ENCODE data around the gene BNC2.

BNC2 gene

GRCh38 chr9:16869131-16869881 is 1.2 kb downstream of the BNC2 start:
- no peak for DNase-seq (ENCODE audit: low read depth, low spot score)

- DNase-seq (ENCODE audit: low read depth, low spot score), result no peak
Observed at GRCh38 chr9:16868701-16869100, 1.8 kb downstream of the BNC2 start.

- no peak for DNase-seq (ENCODE audit: low read depth, low spot score)
Observed at GRCh38 chr9:16867576-16868311, 2.7 kb downstream of the BNC2 start.

DNA sequence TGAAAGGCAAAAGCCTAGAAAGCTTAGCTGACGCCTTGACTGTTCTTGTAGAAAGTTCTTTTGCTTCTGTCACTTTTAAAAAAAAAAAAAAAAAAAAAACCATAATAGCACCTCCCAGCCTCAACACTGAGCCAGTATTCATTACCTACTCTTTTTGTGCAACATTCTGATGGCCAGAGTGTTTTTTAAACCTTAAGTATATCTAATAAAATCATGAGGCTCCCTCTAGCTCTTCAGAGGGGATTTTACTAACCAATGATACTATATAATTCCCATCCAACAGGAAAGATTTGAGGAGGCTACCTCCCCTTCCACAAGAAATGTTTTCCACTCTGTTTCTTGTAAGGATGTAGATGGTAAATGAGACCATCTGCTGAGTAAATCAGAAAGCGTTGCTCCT is 3.9 kb downstream of the BNC2 start:
- no peak for DNase-seq (ENCODE audit: low read depth, low spot score)

DNA sequence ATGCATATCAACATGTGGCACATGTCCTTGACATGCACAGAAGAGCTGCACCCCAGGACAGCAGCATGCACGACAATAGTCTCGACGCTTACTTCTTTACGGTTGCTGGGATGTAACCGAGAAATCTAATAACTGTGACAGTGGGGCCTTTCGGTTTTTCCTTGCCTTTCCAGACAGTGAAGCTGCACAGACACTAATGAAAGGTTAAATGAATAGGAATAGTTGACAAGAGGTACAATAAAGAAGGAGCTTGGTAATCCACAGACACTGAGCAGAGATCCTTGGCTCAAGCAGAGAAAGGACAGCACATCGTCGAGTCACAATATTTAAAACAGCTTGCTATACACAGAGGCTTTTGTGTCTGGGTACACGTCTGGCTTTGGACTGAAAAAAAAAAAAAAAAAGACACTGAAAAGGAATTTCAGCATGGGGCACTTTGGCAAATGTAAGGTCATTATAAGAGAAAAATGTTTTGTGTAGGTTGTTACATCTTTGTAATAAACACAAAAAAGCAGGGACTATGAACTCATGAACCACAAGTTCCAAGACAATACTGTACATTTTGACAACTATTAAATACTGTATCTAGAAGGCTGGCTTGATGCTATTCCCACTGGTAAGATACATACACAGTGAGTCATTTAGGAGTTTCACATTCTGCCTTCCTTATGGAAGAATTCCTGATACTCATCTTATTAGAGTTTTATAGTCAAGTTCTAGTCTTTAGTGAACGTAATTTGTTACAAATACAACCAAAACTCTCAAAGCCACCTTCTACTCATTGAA is 5.6 kb downstream of the BNC2 start:
- DNase-seq (ENCODE audit: low read depth, low spot score), result no peak

- no peak for DNase-seq (ENCODE audit: low read depth, low spot score)
Observed at GRCh38 chr9:16848179-16848578, 22.3 kb downstream of the BNC2 start.

DNA sequence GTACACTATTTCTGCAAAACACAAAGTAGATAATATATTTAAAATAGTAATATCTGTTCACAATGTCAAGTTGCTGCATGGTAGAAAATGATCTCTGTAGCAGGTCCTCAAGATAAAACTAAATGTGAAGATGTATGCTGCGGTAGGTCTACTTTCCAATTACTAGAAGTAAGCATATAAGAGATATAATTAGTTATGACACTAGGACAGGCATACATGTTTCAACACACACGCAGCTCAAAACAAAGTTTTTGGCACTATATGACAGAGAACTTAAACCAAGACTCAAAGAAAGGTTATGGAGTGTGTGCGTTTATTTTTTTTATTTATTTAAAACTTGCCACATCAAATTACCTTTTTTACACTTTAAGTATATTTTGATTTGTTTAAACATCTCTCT is 23.5 kb downstream of the BNC2 start:
- DNase-seq (ENCODE audit: low read depth, low spot score), result no peak

GRCh38 chr9:16846367-16846766 is 24.1 kb downstream of the BNC2 start:
- no peak for DNase-seq (ENCODE audit: low read depth, low spot score)

- no peak for DNase-seq (ENCODE audit: low read depth, low spot score)
Observed at GRCh38 chr9:16834817-16835216, 35.7 kb downstream of the BNC2 start.

DNA sequence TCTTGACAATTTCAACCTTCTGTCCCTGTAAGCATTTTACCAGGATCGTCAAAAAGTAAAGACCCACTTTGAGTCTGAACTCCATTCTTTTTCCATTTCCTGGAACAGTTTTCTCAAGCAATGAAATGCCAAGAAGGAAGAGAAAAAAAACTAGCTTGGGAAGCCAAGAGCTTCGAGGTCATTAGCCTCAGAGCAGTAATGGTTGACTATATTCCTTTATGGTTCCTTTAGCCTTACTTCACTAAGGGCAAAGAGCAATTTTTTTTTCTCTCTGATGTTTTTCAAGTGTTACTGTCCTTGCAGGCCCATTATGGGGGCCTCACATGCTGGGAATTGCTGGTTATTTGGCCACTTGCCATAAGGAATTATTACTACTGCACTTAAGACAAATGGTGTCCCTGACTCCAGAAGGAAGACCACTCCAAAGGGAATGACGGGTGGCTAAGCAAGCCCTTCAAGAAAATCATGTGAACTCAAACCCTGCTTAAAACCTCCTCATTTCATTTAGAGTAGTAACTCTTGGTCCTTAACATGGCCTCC is 37.1 kb downstream of the BNC2 start:
- DNase-seq (ENCODE audit: low read depth, low spot score), result no peak

DNA sequence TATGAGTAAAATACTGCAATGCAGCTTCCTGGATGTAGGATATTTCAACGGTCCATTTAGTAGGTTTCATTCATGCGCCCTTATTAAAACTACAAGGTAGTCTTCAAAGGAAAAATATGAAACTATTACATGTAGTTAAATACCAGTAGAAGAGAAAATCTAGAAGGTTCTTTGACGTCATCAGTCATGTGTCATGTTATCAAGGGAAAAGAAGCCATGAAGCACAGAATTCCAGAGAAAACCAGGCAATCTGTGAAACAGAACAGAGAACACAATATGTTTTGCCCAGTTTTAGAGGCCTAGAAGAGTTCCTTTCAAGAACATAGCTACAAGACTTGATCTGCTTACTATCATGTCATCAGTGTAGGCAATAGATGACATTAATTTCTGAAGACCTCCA is 38.4 kb downstream of the BNC2 start:
- DNase-seq (ENCODE audit: low read depth, low spot score), result no peak

DNA sequence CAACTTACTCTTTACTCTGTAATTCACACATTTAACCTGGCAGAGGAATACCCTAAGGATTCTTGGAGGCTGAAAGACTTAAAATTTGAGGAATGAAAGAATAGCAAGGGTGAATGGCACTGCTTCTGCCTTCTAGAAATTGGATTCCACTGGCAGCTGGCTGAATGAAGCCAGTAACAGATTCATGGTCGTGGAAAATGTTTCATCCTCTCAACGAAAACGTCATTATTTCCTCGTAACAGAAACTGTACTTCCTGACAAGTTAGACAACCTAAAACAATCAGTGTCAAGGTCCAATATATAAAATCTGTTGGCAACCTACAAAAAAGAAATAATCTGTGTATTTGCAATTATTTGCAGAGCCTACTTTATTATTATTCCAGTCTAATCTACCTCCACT is 39.7 kb downstream of the BNC2 start:
- no peak for DNase-seq (ENCODE audit: low read depth, low spot score)

GRCh38 chr9:16828340-16829281 is 41.9 kb downstream of the BNC2 start:
- DNase-seq (ENCODE audit: low read depth, low spot score), result no peak

DNA sequence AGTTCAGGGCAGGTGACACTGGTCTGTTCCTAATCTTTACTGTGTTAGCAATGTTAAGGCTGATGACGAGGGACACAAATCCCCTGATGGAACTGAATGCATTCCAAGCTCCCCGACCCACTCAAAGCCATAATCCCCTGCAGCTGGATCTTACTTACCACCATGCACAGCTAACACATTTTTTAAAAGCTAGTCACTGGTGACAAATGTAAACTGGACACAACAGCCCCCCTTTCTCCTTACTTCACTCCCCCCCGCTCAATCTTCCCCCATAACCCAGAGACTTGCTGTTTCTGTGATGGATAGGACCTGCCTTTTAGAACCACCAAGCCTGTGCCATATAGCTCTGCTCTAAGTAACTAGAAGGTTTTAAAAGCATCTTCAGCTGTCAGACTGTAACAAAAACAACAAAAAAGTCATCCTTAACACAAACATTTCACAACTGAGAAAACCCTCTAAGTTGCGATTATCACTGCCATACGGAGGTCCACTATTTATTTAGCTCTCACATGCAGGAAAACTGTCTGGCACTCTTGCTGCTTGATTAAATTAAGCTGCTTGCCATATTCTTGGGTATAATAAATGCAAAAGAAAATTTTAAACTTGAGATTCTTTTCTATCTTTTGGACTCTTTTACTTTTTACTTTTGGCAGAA is 44.4 kb downstream of the BNC2 start:
- no peak for DNase-seq (ENCODE audit: low read depth, low spot score)

DNA sequence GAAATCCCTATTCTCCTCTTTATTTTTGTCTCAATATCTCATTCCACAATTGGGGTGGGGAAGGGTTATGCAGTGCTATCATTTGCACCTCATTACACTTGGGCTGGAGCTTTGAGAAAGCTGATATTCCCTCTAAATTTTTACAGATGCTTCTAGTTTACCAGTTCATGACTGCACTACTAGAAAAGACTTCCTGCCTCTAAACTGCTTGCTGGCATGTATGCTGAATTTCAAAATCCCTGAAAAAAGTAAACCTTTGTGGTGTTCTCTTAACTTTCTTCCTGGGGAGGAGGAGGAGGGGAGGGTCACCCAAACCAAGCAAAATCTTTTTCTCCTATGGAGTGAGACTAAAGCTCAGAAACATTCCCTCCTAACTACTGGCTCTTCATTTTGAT is 45.1 kb downstream of the BNC2 start:
- no peak for DNase-seq (ENCODE audit: low read depth, low spot score)

GRCh38 chr9:16824545-16825330 is 45.7 kb downstream of the BNC2 start:
- no peak for DNase-seq (ENCODE audit: low read depth, low spot score)

- no peak for DNase-seq (ENCODE audit: low read depth, low spot score)
Observed at GRCh38 chr9:16823906-16824305, 46.6 kb downstream of the BNC2 start.

DNA sequence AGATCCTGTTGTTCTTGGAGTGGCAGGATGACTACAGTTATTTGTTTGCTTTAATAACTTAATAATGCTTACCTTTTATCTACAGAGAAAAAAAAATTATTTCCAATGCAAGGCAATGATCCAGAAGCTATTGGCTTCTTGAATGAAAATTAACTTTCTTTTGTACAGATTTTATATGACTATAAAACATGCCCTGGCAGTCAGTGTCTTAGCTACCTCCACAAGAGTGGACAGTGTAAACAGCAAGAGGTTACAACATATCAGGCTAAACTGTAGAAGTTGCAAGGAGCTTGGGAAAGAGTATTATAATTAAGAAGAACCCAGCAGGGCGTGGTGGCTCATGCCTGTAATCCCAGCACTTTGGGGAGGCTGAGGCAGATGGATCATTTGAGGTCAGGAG is 49.1 kb downstream of the BNC2 start:
- DNase-seq (ENCODE audit: low read depth, low spot score), result no peak

- DNase-seq (ENCODE audit: low read depth, low spot score), result no peak
Observed at GRCh38 chr9:16817514-16817913, 53.0 kb downstream of the BNC2 start.

- DNase-seq (ENCODE audit: low read depth, low spot score), result no peak
Observed at GRCh38 chr9:16817002-16817401, 53.5 kb downstream of the BNC2 start.
